GM19099 (cell line): ENCODE results near the gene ABCA13.

Experiments used
- POLR2A ChIP-seq: IDR thresholded peaks from 3 replicates; pipeline ENCODE4 v1.6.1; 2011; ENCODE audit warnings: low read depth; ENCODE audit not compliant: insufficient read length; ENCODE audit errors: extremely low read depth

ABCA13 gene

DNA sequence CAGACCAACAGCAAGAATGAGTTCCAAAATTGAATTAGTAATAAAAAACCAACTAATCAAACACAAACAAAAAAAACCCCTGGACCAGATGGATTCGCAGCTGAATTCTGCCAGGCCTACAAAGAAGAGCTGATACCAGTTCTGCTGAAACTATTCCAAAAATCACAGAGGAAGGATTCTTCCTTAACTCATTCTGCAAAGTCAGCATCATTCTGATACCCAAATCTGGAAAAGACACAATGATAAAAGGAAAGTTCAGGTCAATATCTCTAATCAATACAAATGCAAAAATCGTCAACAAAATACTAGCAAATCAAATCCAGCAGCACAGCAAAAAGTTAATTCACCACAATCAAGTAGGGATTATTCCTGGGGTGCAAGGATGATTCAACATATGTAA, 6.1 kb upstream of the ABCA13 start:
- no peak for TF ChIP-seq POLR2A

- no peak for TF ChIP-seq POLR2A
Observed at GRCh38 chr7:48168159-48168558, 3.1 kb upstream of the ABCA13 start.

DNA sequence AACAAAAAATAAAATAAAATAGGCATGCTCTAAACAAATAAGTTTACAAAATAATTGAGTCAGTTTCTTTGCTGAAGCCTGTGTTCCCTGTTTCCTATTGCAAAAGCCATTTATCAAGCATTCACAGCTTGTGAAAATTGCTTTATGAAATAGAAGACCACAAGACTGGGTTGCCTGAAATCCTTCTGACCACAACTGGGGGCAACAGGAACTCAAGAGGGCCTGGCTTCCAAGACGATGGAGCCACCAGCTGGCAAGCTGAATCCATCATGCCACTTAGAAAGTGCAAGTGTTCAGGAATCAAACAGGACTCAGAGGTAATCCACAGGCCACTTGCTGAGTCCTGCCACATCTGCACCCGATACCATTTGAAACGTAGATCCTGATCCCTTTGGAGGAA, 752 bp upstream of the ABCA13 start:
- no peak for TF ChIP-seq POLR2A

GRCh38 chr7:48173313-48173712, 2.1 kb downstream of the ABCA13 start:
- TF ChIP-seq POLR2A, result no peak

- TF ChIP-seq POLR2A, result no peak
Observed at GRCh38 chr7:48173756-48174382, 2.6 kb downstream of the ABCA13 start.

DNA sequence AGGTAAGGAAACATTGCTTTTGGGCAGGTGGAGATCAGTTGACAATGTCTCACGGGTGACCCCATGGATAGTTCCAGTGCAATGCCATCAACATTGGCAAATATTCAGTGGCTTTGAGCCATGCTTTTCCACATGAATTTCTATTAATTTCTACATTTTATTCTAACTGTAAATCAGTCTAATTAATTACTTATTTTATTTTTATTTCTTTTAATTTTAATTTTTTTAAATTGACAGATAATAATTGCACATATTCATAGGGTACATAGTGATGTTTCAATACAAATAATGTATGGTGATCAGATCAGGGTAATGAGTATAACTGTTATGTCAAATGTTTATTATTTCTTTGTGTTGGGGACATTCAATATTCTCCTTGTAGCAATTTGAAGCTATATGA, 3.8 kb downstream of the ABCA13 start:
- TF ChIP-seq POLR2A, result no peak

DNA sequence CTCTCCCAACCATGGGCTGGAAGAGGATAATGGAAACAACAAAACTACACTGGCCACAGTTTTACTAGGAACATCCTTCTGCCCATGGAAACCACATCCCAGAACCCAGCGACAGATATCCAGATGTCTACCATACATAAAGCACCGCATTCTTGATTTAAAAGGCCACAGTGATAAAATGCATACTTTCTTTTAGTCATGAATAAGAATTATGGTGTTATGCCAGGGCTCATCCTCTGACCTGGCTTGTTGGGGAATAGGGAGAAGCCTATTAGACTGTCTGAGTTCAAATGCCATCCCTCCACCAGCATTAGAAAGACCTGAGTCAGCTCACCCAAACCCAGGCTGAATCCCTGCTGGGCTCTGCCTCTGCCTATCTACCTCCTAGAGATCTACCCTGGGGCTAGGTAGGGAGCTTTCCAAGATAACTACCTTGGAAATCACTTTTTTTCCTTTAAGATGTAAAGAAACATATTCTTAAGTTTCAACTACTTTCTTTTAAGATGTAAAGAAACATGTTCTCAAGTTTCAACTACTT, 5.2 kb downstream of the ABCA13 start:
- no peak for TF ChIP-seq POLR2A

- no peak for TF ChIP-seq POLR2A
Observed at GRCh38 chr7:48177271-48177670, 6.0 kb downstream of the ABCA13 start.

DNA sequence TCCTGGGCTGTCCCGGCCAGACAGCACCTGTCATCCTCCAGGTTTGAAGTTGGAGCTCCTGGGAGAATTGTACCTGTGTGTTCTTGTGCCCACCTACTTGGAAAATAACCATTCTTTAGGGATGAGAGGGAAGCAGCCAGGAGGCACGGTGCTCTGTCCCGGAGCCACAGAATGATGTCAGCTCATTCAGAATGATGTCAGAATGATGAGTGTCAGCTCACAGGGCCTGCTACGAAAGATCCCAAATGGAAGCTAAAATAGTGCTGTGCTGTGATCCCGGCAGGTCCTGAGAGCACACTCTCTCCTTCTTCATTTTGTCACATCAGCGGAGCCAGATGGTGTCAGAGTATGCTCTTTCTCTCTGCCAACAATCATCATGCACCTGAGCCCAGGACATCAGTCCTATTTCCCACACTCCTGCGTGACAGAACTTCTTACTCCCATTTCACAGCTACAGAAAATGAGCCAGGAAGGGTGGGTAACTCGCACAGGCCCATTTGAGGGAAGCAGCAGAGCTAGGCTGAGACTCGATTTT, 8.3 kb downstream of the ABCA13 start:
- TF ChIP-seq POLR2A, result no peak

GRCh38 chr7:48180981-48181380, 9.7 kb downstream of the ABCA13 start:
- no peak for TF ChIP-seq POLR2A

DNA sequence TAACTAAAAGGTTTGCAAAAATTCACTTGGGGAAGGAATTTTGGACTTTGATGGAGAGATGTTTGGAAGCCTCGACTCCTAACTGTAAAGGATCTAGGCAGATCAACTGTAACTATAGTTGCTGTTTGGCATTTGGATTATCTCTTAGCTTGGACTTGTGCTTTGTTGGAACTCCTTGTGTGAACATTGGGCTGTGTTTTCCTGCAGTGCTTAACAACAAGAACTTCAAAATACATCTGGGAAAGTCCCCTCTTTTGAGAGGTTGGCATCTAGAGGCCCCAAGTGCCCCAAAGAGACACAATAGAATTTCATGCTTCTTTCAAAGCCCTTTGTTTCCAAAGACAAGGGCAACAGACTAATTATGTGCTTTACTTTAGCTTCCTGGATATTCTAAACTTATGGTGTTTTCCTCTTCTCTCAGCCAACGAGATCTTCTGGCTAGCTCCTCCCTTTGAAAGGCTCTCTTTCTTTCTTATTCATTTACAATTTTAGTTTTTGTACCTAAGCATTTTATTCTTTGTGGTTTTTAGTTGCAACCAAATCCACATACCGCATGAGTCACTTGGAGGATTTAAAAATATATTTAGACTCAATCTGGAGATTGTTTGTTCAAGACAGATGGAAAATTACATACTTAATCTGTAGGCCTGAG, 11.6 kb downstream of the ABCA13 start:
- TF ChIP-seq POLR2A, result no peak

GRCh38 chr7:48183370-48183743, 12.1 kb downstream of the ABCA13 start:
- TF ChIP-seq POLR2A, result no peak

DNA sequence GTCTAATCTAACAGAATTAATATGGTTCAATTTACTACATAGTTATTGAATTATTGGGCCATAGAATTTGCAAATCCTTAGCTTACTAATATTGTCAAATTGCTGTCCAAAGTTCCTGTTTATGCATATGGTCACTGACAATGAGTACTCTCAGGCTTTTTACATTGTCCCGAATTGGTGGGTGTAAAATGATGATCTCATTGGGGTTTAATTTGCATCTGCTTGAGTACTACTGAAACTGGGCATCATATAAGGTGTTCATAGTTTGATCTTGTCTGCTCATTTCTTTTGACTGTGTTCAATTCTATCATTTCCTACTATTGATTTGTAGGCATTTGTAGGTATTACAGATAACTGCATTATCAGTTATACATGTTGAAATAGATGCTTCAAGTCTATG, 12.7 kb downstream of the ABCA13 start:
- TF ChIP-seq POLR2A, result no peak

DNA sequence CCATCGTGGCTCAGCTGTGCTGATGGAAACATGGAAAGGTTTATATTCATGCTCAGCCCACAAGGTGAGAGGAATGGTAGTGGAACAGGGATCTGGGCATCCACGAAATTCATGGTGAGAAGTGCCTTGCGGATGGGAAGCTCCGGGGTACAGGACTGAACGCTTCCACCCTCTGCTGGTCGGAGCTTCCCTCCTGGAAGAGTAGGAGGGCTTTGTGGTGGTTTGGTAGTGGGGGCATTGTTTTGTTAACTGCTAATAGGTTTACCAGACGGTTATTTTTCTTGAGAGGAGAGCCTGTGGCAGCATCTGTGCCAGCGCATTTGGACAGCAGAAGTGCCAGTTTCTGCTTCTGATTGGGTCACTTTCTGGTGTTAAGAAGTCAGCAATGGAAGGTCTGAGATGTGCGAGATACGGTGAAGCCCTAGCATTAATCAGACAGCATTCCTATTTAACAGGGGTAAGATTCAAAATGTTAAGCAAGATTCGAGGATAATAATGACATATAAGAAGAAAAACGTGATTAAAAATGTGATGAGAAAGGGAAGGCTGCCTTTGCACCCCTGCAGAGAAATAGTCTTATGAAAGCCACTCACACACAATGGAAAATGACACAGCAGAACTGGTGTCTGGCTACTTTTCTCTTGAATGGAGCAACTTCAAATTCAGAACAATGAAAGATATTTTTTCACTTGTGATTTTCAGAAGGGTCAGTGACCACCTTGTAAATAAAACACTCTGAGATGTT, 17.7 kb downstream of the ABCA13 start:
- TF ChIP-seq POLR2A, result no peak

DNA sequence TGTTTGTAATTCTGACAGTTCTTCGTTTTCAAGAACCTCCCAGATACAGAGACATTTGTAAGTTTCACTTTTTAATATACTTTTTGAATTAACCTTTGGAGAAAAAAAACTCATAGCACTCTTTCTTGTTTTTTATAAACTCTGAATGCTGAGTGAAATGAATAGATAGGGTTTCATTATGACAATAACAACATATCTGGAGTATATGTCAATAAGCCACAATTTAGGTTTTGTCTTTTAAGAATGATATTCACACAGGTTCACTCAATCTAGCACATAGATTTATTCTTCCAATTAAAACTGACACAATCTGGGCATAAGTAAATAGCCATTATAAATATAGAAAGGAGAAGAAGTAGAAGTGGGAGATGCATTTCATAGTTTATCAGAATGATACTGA, 21.7 kb downstream of the ABCA13 start:
- no peak for TF ChIP-seq POLR2A

DNA sequence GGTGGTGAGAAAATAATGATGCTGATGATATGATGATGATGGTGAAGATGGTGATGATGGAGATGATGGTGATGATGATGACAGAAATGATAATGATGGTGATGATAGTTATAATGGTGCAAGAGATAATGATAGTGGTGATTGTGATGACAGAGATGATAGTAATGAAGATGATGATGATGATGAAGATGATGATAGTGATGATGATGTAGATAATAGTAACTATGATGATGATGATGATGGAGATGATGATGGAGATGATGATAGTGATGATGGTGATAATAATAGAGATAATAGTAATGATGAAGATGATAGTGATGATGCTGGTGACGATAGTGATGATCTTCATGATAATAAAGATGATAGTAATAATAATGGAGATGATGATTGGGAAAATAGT, 22.2 kb downstream of the ABCA13 start:
- TF ChIP-seq POLR2A, result no peak
